ENCODE data around the gene GRIK4. TPM values are rescaled to one million over a fixed set of nuclear protein-coding genes. Genes with fewer than 3 reads are reported as not detected.

The GRIK4 gene
- total RNA-seq, 3 donors from 2014 or later (not counting 1 experiment from before 2014, with no cell fraction given) = 2.2 to 32.3 (median 21.9) TPM

DNA sequence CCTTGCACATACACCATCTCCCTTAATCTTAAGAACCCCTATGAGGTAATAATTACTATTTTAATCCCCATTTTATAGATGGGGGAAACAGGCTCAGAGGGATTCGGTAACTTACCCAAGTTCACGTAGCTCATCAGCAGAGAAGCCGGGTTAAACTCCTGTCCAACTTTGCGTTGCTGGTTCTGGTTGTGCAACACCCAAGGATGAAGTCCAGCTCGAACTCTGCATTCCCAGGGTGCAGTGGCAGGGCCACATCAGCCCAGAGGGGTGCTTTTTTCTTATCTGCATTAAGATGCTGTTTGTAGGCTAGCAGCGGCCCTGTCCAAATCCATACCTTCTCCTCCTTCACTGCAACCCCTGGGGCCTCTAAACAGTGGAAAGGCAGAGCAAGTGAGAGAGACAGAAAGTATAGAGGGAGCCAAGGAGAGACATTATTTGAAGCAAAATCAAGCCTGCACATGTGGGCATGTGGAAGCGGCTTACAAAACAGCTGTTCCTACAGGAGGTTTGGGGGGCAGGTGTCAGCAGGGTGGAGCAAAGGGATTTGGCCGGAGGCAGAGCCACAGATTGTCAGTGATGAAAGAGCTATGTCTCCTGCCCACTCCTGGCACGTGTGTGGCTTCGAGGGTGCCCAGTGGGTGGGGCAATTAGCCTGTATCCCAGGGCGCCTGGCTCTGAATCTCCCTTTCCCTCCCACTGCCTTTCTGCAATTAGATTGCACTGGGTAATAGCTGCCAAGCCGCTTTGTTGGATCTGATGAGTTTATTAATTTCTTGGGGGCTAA, 382.8 kb downstream of the GRIK4 start:
- no peaks in the 10 kb centered on the region for H3K9me3 ChIP-seq (ENCODE audit: control insufficient read depth, insufficient read depth, low read length)
- no peak overlapping the region for H3K4me3 ChIP-seq (ENCODE audit: low read length)
- no peaks in the 10 kb centered on the region for H3K36me3 Mint-ChIP-seq
- H3K4me1 ChIP-seq (ENCODE audit: control insufficient read depth, insufficient read depth, low read length) = no peaks in the 10 kb centered on the region
- ATAC-seq (no peak), DNase-seq (no peak)
- H3K36me3 ChIP-seq (ENCODE audit: control insufficient read depth, insufficient read depth, low read length) = no peaks in the 10 kb centered on the region
- intact Hi-C loops (cut with micrococcal nuclease) = no loop called here
- H3K27ac ChIP-seq (ENCODE audit: low read length) = no peak overlapping the region
- H3K27me3 Mint-ChIP-seq (ENCODE audit: low read depth in 2 of 2) = no peaks in the 10 kb centered on the region
- TF ChIP-seq, protein P1, sequence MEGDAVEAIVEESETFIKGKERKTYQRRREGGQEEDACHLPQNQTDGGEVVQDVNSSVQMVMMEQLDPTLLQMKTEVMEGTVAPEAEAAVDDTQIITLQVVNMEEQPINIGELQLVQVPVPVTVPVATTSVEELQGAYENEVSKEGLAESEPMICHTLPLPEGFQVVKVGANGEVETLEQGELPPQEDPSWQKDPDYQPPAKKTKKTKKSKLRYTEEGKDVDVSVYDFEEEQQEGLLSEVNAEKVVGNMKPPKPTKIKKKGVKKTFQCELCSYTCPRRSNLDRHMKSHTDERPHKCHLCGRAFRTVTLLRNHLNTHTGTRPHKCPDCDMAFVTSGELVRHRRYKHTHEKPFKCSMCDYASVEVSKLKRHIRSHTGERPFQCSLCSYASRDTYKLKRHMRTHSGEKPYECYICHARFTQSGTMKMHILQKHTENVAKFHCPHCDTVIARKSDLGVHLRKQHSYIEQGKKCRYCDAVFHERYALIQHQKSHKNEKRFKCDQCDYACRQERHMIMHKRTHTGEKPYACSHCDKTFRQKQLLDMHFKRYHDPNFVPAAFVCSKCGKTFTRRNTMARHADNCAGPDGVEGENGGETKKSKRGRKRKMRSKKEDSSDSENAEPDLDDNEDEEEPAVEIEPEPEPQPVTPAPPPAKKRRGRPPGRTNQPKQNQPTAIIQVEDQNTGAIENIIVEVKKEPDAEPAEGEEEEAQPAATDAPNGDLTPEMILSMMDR (IDR thresholded peaks at IDR 0.05) = no peak
- no peaks in the 10 kb centered on the region for H3K9me3 Mint-ChIP-seq
- H3K27ac Mint-ChIP-seq = peak overlapping the region in 1 of 2 donors; percentile 63
- 81% methylated on average over 11 of the region's 12 CpGs for WGBS (ENCODE audit: insufficient coverage)
- H3K27me3 ChIP-seq (ENCODE audit: control insufficient read depth, insufficient read depth, low read length) = no peaks in the 10 kb centered on the region
- peaks cover 11 to 33% of the 10 kb centered on the region in 2 donors for H3K4me1 Mint-ChIP-seq
- no peak overlapping the region for H3K4me3 Mint-ChIP-seq

DNA sequence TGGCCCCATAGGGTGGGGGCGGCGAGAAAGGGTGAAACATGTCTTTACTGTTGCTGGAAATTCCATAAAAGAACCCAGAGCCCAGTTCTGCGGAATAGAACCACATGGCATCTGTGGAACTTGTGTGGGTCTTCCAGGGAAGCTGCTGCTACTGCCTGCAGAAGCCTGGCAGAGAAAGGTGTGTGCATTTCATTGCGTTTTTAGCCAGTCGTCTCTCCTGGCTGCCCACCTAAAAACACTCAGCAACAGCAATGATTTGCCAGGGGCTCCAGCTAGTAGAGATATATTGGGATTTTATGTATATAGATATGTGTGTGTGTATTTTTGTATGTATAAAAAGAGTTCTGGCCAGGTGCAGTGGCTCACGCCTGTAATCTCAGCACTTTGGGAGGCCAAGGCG, 385.1 kb downstream of the GRIK4 start:
- intact Hi-C loops (cut with micrococcal nuclease) = no loop called here
- no peaks in the 10 kb centered on the region for H3K4me1 ChIP-seq (ENCODE audit: control insufficient read depth, insufficient read depth, low read length)
- ATAC-seq (no peak), DNase-seq (no peak)
- peaks cover 22 to 54% of the 10 kb centered on the region in 2 donors for H3K4me1 Mint-ChIP-seq
- no peaks in the 10 kb centered on the region for H3K9me3 Mint-ChIP-seq
- no peaks in the 10 kb centered on the region for H3K27me3 ChIP-seq (ENCODE audit: control insufficient read depth, insufficient read depth, low read length)
- no peaks in the 10 kb centered on the region for H3K36me3 Mint-ChIP-seq
- H3K9me3 ChIP-seq (ENCODE audit: control insufficient read depth, insufficient read depth, low read length) = no peaks in the 10 kb centered on the region
- H3K27me3 Mint-ChIP-seq (ENCODE audit: low read depth in 2 of 2) = peaks cover 0 to 8% of the 10 kb centered on the region in 2 donors
- H3K36me3 ChIP-seq (ENCODE audit: control insufficient read depth, insufficient read depth, low read length) = no peaks in the 10 kb centered on the region
- 94% methylated on average over 7 of the region's 7 CpGs for WGBS (ENCODE audit: insufficient coverage)
- H3K4me3 ChIP-seq (ENCODE audit: low read length) = no peak overlapping the region
- no peak overlapping the region for H3K27ac ChIP-seq (ENCODE audit: low read length)
- TF ChIP-seq, protein P1 (IDR thresholded peaks at IDR 0.05) = no peak
- H3K27ac Mint-ChIP-seq = no peak overlapping the region
- H3K4me3 Mint-ChIP-seq = no peak overlapping the region

DNA sequence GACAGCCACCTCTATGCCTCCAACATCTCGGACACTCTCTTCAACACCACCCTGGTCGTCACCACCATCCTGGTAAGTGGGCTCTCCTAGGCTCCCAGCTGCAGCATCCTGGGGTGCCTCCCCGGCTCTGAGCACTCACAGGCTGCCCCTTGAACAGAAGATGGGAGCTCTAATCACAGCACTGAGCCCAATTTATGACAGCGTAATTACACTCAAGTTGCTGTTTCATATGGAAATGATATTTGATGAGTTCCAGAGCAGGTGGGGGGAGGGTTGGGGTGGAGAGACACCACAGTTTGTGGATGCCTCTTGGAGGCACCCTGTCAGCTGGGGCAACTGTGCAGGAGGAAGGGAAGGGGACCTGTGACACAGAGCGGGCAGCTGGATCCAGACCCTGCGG, 387.0 kb downstream of the GRIK4 start:
- DNase-seq (no peak), ATAC-seq (no peak)
- Mint-ChIP-seq H3K4me3 (no peak overlapping the region), H3K36me3 (no peaks in the 10 kb centered on the region), H3K9me3 (no peaks in the 10 kb centered on the region), H3K4me1 (peaks cover 22 to 48% of the 10 kb centered on the region in 2 donors), H3K27me3 (ENCODE audit: low read depth in 2 of 2) (peaks cover 0 to 8% of the 10 kb centered on the region in 2 donors), H3K27ac (no peak overlapping the region)
- Histone ChIP-seq H3K27me3 (ENCODE audit: control insufficient read depth, insufficient read depth, low read length) (no peaks in the 10 kb centered on the region), H3K4me1 (ENCODE audit: control insufficient read depth, insufficient read depth, low read length) (peaks cover 11% of the 10 kb centered on the region), H3K27ac (ENCODE audit: low read length) (no peak overlapping the region), H3K36me3 (ENCODE audit: control insufficient read depth, insufficient read depth, low read length) (no peaks in the 10 kb centered on the region), H3K9me3 (ENCODE audit: control insufficient read depth, insufficient read depth, low read length) (no peaks in the 10 kb centered on the region), H3K4me3 (ENCODE audit: low read length) (no peak overlapping the region)
- intact Hi-C loops (cut with micrococcal nuclease) = no loop called here
- WGBS (ENCODE audit: insufficient coverage) = 88% methylated on average over 4 of the region's 6 CpGs
- TF ChIP-seq, protein P1 (IDR thresholded peaks at IDR 0.05) = no peak

All from natural killer cell (primary cell).